HEK293 (cell line): Measurements from ENCODE around the gene MEIOC.

Experiments used
- HOXA7 ChIP-seq: sonication (generic); formaldehyde crosslinking; IDR thresholded peaks from 2 replicates; pipeline ENCODE4 v1.8.1; 2022; ENCODE audit warnings: missing genetic modification reagents, borderline replicate concordance
- HOXD13 ChIP-seq: sonication (generic); formaldehyde crosslinking; IDR thresholded peaks from 2 replicates; pipeline ENCODE4 v1.8.0; 2022; ENCODE audit warnings: missing genetic modification reagents, borderline replicate concordance
- MEIS1 ChIP-seq: sonication (generic); formaldehyde crosslinking; IDR thresholded peaks from 2 replicates; pipeline ENCODE4 v1.8.1; 2022; ENCODE audit warnings: missing genetic modification reagents, mild to moderate bottlenecking, borderline replicate concordance
- PBX3 ChIP-seq: sonication (generic); formaldehyde crosslinking; IDR thresholded peaks from 2 replicates; pipeline ENCODE4 v1.8.1; 2022; ENCODE audit warnings: mild to moderate bottlenecking, moderate library complexity, missing genetic modification reagents
- PRDM1 ChIP-seq: fragments of 450-650 bp; formaldehyde crosslinking; IDR thresholded peaks from 2 replicates; pipeline ENCODE4; 2016; ENCODE audit warnings: missing biosample characterization, missing genetic modification characterization
- PRDM10 ChIP-seq: fragments of 450-650 bp; formaldehyde crosslinking; IDR thresholded peaks from 2 replicates; pipeline ENCODE4 v1.5.1; 2016; ENCODE audit warnings: missing biosample characterization, missing genetic modification characterization
- REPIN1 ChIP-seq: fragments of 450-650 bp; formaldehyde crosslinking; IDR thresholded peaks from 2 replicates; pipeline ENCODE4 v1.5.1; 2017; ENCODE audit warnings: missing biosample characterization, missing genetic modification characterization, low read depth
- TCF7L2 ChIP-seq: IDR thresholded peaks from 2 replicates; pipeline ENCODE4 v1.6.1; 2011; ENCODE audit warnings: low read depth, mild to moderate bottlenecking, inconsistent platforms, low read length, moderate library complexity, borderline replicate concordance
- ZFP37 ChIP-seq: fragments of 450-650 bp; formaldehyde crosslinking; IDR thresholded peaks from 2 replicates; pipeline ENCODE4 v1.5.1; 2016; ENCODE audit warnings: missing biosample characterization, missing genetic modification characterization
- ZNF600 ChIP-seq: fragments of 450-650 bp; formaldehyde crosslinking; IDR thresholded peaks from 2 replicates; pipeline ENCODE4 v1.5.1; 2016; ENCODE audit warnings: missing biosample characterization, missing genetic modification characterization
- ZNF747 ChIP-seq: fragments of 450-650 bp; formaldehyde crosslinking; IDR thresholded peaks from 2 replicates; pipeline ENCODE4 v1.5.1; 2016; ENCODE audit warnings: missing biosample characterization, missing genetic modification characterization
- ZNF792 ChIP-seq: fragments of 450-650 bp; formaldehyde crosslinking; IDR thresholded peaks from 2 replicates; pipeline ENCODE4 v1.5.1; 2016; ENCODE audit warnings: missing biosample characterization, missing genetic modification characterization
- TF ChIP-seq, protein P1 (sequence below): fragments of 450-650 bp; formaldehyde crosslinking; IDR thresholded peaks from 2 replicates; pipeline ENCODE4 v1.5.1; 2016; ENCODE audit warnings: missing biosample characterization, missing genetic modification characterization

DNA sequence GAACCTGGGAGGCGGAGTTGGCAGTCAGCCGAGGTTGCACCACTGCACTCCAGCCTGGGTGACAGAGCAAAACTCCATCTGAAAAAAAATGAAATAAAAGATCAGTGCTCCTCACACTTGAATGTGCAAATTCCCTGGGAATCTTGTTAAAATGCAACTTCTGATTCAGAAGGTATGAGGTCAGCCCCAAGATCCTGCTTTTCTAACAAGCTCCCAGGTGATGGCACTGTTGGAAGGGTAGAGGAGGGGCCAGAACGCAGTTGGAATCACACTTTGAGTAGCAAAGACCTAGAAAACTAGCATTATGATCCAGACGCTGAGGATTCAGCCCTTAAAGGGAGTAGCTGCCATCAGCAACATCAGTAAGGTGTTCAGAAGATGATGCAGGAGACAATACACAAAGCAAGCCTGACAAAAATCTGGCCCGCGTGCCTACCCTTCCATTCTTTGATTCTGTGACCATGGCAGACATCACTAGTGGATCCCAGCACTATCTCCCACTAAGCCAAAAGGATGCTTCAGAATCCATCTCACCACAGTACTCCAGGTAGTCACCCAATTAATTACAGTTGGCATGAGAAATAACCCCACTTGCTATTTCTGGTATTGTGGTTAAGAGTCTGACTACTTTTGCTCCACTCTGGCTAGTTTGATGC lies 33.1 kb upstream of the MEIOC start:
- no peak for TF ChIP-seq PRDM10 (tag by site-specific recombination)
- TF ChIP-seq TCF7L2: no peak
- TF ChIP-seq ZNF600 (tag by site-specific recombination): no peak
- no peak for TF ChIP-seq PRDM1 (tag by site-specific recombination)
- TF ChIP-seq, protein P1, sequence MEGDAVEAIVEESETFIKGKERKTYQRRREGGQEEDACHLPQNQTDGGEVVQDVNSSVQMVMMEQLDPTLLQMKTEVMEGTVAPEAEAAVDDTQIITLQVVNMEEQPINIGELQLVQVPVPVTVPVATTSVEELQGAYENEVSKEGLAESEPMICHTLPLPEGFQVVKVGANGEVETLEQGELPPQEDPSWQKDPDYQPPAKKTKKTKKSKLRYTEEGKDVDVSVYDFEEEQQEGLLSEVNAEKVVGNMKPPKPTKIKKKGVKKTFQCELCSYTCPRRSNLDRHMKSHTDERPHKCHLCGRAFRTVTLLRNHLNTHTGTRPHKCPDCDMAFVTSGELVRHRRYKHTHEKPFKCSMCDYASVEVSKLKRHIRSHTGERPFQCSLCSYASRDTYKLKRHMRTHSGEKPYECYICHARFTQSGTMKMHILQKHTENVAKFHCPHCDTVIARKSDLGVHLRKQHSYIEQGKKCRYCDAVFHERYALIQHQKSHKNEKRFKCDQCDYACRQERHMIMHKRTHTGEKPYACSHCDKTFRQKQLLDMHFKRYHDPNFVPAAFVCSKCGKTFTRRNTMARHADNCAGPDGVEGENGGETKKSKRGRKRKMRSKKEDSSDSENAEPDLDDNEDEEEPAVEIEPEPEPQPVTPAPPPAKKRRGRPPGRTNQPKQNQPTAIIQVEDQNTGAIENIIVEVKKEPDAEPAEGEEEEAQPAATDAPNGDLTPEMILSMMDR (tag by site-specific recombination): no peak
- no peak for TF ChIP-seq REPIN1
- no peak for TF ChIP-seq ZNF792
- TF ChIP-seq HOXA7 (CRISPR knock-in tag): no peak
- no peak for TF ChIP-seq ZNF747 (tag by site-specific recombination)
- no peak for TF ChIP-seq MEIS1 (CRISPR knock-in tag)
- no peak for TF ChIP-seq ZFP37 (tag by site-specific recombination)
- no peak for TF ChIP-seq HOXD13 (CRISPR knock-in tag)
- no peak for TF ChIP-seq PBX3 (CRISPR knock-in tag)
